GM12872 (cell line): ENCODE data around the gene ARNT2.

ENCODE experiments used
- CTCF ChIP-seq: IDR thresholded peaks from 3 replicates; pipeline ENCODE4 v1.5.1; 2011; ENCODE audit warnings: low read depth, mild to moderate bottlenecking, low read length, moderate library complexity; ENCODE audit not compliant: insufficient read depth

Gene ARNT2

GRCh38 chr15:80526556-80527340, 122.6 kb downstream of the ARNT2 start:
- TF ChIP-seq CTCF: no peak

GRCh38 chr15:80527406-80527805, 123.2 kb downstream of the ARNT2 start:
- TF ChIP-seq CTCF: no peak

- no peak for TF ChIP-seq CTCF
Observed at GRCh38 chr15:80527961-80528360, 123.8 kb downstream of the ARNT2 start.

- no peak for TF ChIP-seq CTCF
Observed at GRCh38 chr15:80530737-80531365, 126.7 kb downstream of the ARNT2 start.

GRCh38 chr15:80531388-80531787, 127.2 kb downstream of the ARNT2 start:
- TF ChIP-seq CTCF: no peak

GRCh38 chr15:80531796-80532195, 127.6 kb downstream of the ARNT2 start:
- no peak for TF ChIP-seq CTCF

- no peak for TF ChIP-seq CTCF
Observed at GRCh38 chr15:80533790-80534333, 129.7 kb downstream of the ARNT2 start.
